Measurements from ENCODE around the gene TNFRSF4. TPM values are rescaled to one million over a fixed set of nuclear protein-coding genes. Genes with fewer than 3 reads are reported as not detected.

The TNFRSF4 gene
- total and polyA plus RNA-seq, 2 of the 13 experiments (the other 11 are each of a cell fraction or from before 2014, with no cell fraction given) = not detected

DNA sequence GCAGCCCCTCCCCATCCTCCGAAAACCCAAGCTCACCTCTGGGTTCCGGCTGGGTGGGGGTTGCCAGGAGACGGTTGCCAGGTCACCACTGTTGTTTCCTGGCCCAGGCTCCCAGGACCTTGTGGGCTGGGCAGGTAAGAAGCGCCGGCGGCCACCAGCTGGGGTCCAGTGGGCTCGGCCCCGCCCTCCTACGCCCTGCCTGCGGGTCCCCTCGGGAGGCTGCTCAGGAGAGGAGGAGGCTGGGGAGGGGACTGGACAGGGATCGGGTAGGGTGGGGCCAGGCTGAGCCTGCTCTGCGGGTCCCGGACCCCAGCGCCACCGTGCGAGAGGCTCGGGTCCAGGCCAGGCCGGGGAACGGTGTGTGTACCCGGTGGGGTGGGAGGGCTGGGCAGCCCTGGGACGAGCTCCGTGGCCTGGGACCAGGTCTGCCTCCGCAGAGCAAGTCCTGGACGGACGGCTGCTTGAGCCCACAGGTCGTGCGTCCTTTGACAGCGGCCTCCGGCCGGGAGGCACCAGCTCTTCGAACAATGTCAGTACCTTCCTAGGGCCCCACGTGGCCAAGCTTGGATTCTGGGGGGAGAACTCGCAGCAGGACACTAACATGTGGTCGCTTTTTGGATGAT, 40.0 kb downstream of the TNFRSF4 start, which contains the start of gene TTLL10:
TTLL10 (plus strand) TSS at position 88 of the 623 bp plus-strand sequence. CDS start 5,336 bp downstream, outside the sequence.
- H3K4me1 ChIP-seq (ENCODE audit: insufficient read depth, low read length) = peaks cover 21% of the 10 kb centered on the region
- WGBS (ENCODE audit: low lambda C conversion rate) = 6% methylated on average over 10 of the region's 35 CpGs
- DNase-seq (ENCODE audit: low spot score) = no peak
- H3K4me3 ChIP-seq (replicated peaks in 1 of 3; ENCODE audit: insufficient read depth in 1 of 3, low read depth in 2 of 3, low read length in 3 of 3) = peak within 1 kb of the TSS in 1 of 3 experiments; percentile 33; a peak in 1 of 6 replicates
- no peak for FAIRE-seq
- peaks cover 37 to 70% of the 10 kb centered on the region in 2 experiments for H3K27me3 ChIP-seq (ENCODE audit: control insufficient read depth in 1 of 2, insufficient read depth in 2 of 2, low read length in 2 of 2)
- no TSS peak for BruUV-seq (replicated peaks)
- H2AFZ ChIP-seq (ENCODE audit: low read length) = no peak within 1 kb of the TSS
- H3K9me3 ChIP-seq (ENCODE audit: low read length) = no peaks in the 10 kb centered on the region
- ATAC-seq = peak; percentile 56
- no peaks in the 10 kb centered on the region for H3K79me2 ChIP-seq (ENCODE audit: insufficient read depth, low read length)
- POLR2A ChIA-PET = interaction anchor here (1.6 kb wide), 1 partner anchor 9 kb away, joined by 5 read pairs; no protein-coding TSS in a partner anchor
- intact Hi-C loops (cut with micrococcal nuclease; ENCODE audit: unreplicated experiment) = loop anchor here (10.0 kb wide), 1 partner anchor 61 kb away; the partner anchor contains the start of genes B3GALT6 and SDF4
- H3K4me2 ChIP-seq (ENCODE audit: low read depth, low read length) = peak within 1 kb of the TSS; percentile 47
- no peaks in the 10 kb centered on the region for H3K36me3 ChIP-seq (replicated peaks in 1 of 2; ENCODE audit: control insufficient read depth in 1 of 2, insufficient read depth in 2 of 2, low read length in 2 of 2)
- H3K9ac ChIP-seq (ENCODE audit: insufficient read depth, low read depth, low read length) = 0 out of 2 replicates have a peak within 1 kb of the TSS, but pooled peaks have one; percentile 6
- in situ Hi-C loops (cut with HindIII; ENCODE audit: extremely low pct_ligation_motif_present, low pct_unique_long_range_greater_than_20kb) = no loop called here
- CTCF ChIA-PET (ENCODE audit: low intra/inter-chr PET ratio, low total read pairs) = no interaction called here
- H4K20me1 ChIP-seq (ENCODE audit: insufficient read depth, low read length) = no peaks in the 10 kb centered on the region
- no peak within 1 kb of the TSS for H3K27ac ChIP-seq (ENCODE audit: extremely low read length, insufficient read depth, low read length)
- TF ChIP-seq TBX2 (CRISPR knock-in tag; IDR thresholded peaks at IDR 0.05; ENCODE audit: borderline replicate concordance) (0 out of 2 replicates have a peak, but pooled peaks have one; percentile 3), NFE2L1 (CRISPR knock-in tag; IDR thresholded peaks at IDR 0.05; ENCODE audit: borderline replicate concordance) (no peak), ZSCAN30 (CRISPR knock-in tag; IDR thresholded peaks at IDR 0.05) (no peak), FOXK1 (CRISPR knock-in tag; IDR thresholded peaks at IDR 0.05; ENCODE audit: borderline replicate concordance, low read depth) (no peak), ZNF354B (CRISPR knock-in tag; IDR thresholded peaks at IDR 0.05) (no peak), HDAC1 (CRISPR knock-in tag; IDR thresholded peaks at IDR 0.05) (0 out of 2 replicates have a peak, but pooled peaks have one; percentile 25), SP5 (CRISPR knock-in tag; IDR thresholded peaks at IDR 0.05; ENCODE audit: borderline replicate concordance, low read depth) (0 out of 2 replicates have a peak, but pooled peaks have one; percentile 15)
- TF ChIP-seq, protein P1, sequence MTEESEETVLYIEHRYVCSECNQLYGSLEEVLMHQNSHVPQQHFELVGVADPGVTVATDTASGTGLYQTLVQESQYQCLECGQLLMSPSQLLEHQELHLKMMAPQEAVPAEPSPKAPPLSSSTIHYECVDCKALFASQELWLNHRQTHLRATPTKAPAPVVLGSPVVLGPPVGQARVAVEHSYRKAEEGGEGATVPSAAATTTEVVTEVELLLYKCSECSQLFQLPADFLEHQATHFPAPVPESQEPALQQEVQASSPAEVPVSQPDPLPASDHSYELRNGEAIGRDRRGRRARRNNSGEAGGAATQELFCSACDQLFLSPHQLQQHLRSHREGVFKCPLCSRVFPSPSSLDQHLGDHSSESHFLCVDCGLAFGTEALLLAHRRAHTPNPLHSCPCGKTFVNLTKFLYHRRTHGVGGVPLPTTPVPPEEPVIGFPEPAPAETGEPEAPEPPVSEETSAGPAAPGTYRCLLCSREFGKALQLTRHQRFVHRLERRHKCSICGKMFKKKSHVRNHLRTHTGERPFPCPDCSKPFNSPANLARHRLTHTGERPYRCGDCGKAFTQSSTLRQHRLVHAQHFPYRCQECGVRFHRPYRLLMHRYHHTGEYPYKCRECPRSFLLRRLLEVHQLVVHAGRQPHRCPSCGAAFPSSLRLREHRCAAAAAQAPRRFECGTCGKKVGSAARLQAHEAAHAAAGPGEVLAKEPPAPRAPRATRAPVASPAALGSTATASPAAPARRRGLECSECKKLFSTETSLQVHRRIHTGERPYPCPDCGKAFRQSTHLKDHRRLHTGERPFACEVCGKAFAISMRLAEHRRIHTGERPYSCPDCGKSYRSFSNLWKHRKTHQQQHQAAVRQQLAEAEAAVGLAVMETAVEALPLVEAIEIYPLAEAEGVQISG (CRISPR knock-in tag; IDR thresholded peaks at IDR 0.05) = 0 out of 2 replicates have a peak, but pooled peaks have one; percentile 28
- TF ChIP-seq, protein P2, sequence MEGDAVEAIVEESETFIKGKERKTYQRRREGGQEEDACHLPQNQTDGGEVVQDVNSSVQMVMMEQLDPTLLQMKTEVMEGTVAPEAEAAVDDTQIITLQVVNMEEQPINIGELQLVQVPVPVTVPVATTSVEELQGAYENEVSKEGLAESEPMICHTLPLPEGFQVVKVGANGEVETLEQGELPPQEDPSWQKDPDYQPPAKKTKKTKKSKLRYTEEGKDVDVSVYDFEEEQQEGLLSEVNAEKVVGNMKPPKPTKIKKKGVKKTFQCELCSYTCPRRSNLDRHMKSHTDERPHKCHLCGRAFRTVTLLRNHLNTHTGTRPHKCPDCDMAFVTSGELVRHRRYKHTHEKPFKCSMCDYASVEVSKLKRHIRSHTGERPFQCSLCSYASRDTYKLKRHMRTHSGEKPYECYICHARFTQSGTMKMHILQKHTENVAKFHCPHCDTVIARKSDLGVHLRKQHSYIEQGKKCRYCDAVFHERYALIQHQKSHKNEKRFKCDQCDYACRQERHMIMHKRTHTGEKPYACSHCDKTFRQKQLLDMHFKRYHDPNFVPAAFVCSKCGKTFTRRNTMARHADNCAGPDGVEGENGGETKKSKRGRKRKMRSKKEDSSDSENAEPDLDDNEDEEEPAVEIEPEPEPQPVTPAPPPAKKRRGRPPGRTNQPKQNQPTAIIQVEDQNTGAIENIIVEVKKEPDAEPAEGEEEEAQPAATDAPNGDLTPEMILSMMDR (CRISPR knock-in tag; IDR thresholded peaks at IDR 0.05) = peak; percentile 69
- TF ChIP-seq, protein P3, sequence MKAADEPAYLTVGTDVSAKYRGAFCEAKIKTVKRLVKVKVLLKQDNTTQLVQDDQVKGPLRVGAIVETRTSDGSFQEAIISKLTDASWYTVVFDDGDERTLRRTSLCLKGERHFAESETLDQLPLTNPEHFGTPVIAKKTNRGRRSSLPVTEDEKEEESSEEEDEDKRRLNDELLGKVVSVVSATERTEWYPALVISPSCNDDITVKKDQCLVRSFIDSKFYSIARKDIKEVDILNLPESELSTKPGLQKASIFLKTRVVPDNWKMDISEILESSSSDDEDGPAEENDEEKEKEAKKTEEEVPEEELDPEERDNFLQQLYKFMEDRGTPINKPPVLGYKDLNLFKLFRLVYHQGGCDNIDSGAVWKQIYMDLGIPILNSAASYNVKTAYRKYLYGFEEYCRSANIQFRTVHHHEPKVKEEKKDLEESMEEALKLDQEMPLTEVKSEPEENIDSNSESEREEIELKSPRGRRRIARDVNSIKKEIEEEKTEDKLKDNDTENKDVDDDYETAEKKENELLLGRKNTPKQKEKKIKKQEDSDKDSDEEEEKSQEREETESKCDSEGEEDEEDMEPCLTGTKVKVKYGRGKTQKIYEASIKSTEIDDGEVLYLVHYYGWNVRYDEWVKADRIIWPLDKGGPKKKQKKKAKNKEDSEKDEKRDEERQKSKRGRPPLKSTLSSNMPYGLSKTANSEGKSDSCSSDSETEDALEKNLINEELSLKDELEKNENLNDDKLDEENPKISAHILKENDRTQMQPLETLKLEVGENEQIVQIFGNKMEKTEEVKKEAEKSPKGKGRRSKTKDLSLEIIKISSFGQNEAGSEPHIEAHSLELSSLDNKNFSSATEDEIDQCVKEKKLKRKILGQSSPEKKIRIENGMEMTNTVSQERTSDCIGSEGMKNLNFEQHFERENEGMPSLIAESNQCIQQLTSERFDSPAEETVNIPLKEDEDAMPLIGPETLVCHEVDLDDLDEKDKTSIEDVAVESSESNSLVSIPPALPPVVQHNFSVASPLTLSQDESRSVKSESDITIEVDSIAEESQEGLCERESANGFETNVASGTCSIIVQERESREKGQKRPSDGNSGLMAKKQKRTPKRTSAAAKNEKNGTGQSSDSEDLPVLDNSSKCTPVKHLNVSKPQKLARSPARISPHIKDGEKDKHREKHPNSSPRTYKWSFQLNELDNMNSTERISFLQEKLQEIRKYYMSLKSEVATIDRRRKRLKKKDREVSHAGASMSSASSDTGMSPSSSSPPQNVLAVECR (CRISPR knock-in tag; IDR thresholded peaks at IDR 0.05; ENCODE audit: borderline replicate concordance) = peak; percentile 30; the same call in 1 of the 2 replicates
- TF ChIP-seq, protein P4, sequence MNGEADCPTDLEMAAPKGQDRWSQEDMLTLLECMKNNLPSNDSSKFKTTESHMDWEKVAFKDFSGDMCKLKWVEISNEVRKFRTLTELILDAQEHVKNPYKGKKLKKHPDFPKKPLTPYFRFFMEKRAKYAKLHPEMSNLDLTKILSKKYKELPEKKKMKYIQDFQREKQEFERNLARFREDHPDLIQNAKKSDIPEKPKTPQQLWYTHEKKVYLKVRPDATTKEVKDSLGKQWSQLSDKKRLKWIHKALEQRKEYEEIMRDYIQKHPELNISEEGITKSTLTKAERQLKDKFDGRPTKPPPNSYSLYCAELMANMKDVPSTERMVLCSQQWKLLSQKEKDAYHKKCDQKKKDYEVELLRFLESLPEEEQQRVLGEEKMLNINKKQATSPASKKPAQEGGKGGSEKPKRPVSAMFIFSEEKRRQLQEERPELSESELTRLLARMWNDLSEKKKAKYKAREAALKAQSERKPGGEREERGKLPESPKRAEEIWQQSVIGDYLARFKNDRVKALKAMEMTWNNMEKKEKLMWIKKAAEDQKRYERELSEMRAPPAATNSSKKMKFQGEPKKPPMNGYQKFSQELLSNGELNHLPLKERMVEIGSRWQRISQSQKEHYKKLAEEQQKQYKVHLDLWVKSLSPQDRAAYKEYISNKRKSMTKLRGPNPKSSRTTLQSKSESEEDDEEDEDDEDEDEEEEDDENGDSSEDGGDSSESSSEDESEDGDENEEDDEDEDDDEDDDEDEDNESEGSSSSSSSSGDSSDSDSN (CRISPR knock-in tag; IDR thresholded peaks at IDR 0.05) = peak; percentile 72
